D721Med (cell line): ENCODE data around the gene NCKAP1.

Experiments
- DNase-seq: peaks from one replicate; pipeline ENCODE4 v3.0.0; 2011; ENCODE audit warnings: low spot score; ENCODE audit not compliant: insufficient read length
- FAIRE-seq: peaks from 2 replicates; lab custom pipeline; 2011; peaks lifted over from hg19 to GRCh38; lab: Jason Lieb, UNC
- TF ChIP-seq, protein P1 (sequence below): IDR thresholded peaks from 2 replicates; pipeline ENCODE4 v1.5.1; 2012; ENCODE audit warnings: mild to moderate bottlenecking, control low read depth; ENCODE audit not compliant: insufficient read depth; ENCODE audit errors: missing control alignments

Gene NCKAP1

DNA sequence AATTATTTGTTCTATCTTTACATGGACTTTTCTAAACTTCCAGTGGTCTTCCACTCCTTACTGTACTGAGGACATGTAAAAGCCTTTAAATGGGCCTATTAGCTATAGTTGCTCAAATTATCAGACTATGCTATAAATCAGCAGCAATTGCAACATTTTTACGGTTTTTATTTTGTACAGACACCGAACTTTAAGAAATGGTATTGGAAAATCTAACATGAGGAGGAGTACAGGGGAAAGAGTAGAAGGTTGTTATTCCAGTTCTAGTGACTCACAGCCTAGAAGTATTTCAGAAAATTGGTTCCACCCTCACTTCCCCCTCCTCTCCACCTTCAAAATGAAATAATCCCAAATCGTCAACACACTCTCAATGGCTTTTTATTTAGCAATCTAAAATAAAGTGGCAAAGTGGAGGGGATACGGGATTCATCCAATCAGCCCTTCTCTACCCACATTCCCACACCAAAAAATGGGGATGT lies 1.1 kb downstream of the NCKAP1 start:
- DNase-seq (no peak), FAIRE-seq (peak; percentile 29)
- TF ChIP-seq, protein P1, sequence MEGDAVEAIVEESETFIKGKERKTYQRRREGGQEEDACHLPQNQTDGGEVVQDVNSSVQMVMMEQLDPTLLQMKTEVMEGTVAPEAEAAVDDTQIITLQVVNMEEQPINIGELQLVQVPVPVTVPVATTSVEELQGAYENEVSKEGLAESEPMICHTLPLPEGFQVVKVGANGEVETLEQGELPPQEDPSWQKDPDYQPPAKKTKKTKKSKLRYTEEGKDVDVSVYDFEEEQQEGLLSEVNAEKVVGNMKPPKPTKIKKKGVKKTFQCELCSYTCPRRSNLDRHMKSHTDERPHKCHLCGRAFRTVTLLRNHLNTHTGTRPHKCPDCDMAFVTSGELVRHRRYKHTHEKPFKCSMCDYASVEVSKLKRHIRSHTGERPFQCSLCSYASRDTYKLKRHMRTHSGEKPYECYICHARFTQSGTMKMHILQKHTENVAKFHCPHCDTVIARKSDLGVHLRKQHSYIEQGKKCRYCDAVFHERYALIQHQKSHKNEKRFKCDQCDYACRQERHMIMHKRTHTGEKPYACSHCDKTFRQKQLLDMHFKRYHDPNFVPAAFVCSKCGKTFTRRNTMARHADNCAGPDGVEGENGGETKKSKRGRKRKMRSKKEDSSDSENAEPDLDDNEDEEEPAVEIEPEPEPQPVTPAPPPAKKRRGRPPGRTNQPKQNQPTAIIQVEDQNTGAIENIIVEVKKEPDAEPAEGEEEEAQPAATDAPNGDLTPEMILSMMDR = no peak

DNA sequence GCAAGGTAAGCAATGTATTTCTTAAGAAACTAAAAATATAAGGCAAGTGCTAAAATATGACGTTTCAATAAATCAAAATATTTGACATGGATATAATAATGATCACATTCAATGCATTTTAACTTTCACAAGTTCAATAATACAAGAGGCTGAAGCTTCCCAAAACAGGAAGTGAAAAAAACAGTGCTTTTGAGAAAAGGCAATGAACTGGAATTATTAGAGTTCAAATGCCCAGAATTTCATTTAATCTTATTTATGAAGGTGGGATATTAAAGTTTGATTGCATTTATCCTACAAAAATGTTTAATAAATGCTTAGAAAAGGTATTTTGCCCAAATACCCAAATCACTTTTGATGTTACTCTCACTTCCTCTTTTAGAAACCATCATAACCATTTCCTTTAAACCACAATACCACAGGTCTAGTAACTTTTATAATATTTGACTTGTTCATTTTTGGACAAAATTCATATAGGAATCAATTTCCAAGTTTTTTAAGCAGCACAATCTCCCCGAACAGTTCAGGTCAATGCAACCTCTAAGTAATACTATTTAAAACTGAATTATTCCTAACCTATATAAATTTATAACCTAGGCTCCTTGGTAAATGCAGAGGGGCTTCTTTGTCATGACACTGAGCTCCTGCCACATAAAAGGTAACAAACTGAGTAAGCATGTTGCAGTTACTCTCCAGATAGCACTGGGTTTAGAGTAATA lies 2.1 kb downstream of the NCKAP1 start:
- no peak for DNase-seq

DNA sequence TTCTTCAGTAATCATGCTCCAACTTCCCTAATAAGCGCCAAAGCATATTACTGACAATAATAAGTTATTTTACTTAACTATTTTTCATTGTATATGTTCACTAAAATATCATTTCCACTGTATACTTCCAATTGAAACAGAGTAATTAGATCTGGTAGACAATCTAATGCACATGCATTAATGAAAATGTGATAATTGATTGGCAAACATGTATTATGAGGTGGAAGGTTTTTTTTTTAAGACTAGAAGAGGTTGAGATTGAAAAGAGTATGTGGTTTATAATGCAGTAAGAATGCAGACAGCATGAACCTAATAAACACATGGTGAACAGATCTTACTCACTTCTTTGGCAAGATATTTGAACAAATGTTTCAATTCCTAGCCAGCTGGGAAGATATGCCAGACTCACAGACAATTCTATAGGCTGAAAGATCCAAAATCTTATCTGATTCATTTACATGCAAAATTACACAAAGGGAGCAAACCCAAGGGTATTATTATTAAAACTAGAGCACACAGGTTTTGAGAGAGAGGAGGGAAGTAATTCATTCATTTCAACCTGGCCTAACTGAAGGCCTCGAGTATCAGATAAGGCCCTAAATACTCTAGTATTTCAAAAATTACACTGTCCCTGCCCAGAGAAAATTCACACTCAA lies 2.8 kb downstream of the NCKAP1 start:
- TF ChIP-seq, protein P1 = no peak
- FAIRE-seq (peak; percentile 71), DNase-seq (no peak)

More for the DNA sequence above, 2.1 kb downstream of the NCKAP1 start:
- TF ChIP-seq, protein P1 = no peak
- FAIRE-seq = peak; percentile 78

DNA sequence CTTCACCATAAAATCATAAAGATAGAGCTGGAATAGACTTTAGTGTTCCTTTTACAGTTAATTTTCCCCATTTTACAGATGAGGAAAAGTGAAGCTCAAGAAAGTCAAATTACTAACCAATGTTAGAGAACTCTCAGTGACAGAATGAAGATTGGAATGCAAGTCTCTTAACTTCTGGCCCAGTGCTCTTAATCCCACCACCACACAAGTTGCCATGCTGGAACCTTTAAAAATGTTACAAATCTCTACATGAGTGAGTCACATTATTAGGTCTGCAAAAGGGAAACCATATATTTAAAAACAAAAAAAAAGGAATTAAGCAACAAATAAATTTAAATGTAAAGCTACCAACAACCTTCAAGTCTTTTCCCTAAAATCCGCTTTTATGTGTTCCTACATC lies 3.5 kb downstream of the NCKAP1 start:
- TF ChIP-seq, protein P1 = no peak
- DNase-seq = no peak
- FAIRE-seq = no peak

DNA sequence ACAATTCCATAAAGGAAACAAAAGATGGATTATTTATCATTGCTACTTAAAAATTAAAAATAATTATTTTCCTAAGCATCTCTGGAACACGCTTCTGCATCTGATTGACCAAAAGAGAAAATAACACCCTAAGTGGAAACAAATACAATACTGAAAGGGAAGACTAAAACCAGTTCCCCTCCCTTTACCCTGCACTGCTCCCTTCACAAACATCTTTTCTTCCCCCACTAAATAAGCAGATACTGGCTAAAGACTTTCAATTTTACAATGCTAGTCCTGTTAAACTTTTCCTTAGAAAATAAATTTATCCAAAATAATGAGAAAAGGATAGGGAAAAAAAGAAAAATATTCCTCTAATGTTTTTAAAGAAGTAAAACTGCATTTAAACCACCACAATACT lies 4.3 kb downstream of the NCKAP1 start:
- DNase-seq (no peak), FAIRE-seq (no peak)
- TF ChIP-seq, protein P1 = no peak

DNA sequence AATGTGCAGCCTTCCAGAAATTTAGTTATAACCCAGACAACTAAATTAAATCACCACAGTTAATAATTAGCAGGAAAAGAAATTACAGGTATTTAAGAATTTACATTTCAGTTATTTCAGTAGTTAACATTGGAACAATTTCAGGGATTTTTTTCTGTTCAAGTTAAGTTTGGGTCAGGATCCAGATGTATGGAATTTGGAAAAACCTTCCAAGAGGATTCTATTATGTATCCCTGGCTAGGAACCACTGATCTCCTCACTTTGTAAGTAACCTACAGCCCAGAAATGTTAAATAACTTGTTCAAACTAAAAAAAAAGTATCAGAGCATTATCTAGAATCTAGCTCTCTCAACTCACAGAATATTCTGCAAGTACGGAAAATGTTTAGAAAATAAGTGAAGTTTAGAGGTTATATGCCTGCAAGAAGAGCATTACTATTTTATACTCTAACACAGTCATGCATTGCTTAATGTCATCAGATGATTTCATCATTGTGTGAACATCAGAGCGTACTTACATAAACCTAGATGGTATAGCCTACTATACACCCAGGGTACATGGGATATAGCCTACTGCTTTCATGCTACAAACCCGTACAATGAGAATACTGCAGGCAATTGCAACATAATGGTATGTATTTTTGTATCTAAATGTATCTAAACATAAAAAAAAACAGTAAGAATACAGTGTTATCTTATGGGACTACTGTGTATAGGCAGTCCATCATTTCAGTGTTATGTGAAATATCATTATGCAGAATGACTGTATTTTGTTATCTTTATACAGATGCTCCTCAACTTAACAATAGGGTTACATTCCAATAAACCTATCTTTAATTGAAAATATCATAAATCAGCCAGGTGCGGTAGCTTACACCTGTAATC lies 6.1 kb downstream of the NCKAP1 start:
- FAIRE-seq = no peak
- DNase-seq = no peak
- TF ChIP-seq, protein P1 = no peak
